Measurements from ENCODE around the gene INTS7. TPM values are rescaled to one million over a fixed set of nuclear protein-coding genes. Genes with fewer than 3 reads are reported as not detected.

INTS7 gene
- total and polyA plus RNA-seq, 12 donors, result 6.3 to 24.5 (median 12.2) TPM

- no peak overlapping the region for H3K4me3 ChIP-seq
- H3K4me1 ChIP-seq (replicated peaks in 1 of 2), result no peaks in the 10 kb centered on the region
- no peak for DNase-seq
- H3K27me3 ChIP-seq, result no peaks in the 10 kb centered on the region
- H3K36me3 ChIP-seq (replicated peaks in 1 of 2), result no peaks in the 10 kb centered on the region
- intact Hi-C loops (cut with DNase I), result no loop called here
- no peak for TF ChIP-seq POLR2A (IDR thresholded peaks at IDR 0.05)
- TF ChIP-seq, protein P1, sequence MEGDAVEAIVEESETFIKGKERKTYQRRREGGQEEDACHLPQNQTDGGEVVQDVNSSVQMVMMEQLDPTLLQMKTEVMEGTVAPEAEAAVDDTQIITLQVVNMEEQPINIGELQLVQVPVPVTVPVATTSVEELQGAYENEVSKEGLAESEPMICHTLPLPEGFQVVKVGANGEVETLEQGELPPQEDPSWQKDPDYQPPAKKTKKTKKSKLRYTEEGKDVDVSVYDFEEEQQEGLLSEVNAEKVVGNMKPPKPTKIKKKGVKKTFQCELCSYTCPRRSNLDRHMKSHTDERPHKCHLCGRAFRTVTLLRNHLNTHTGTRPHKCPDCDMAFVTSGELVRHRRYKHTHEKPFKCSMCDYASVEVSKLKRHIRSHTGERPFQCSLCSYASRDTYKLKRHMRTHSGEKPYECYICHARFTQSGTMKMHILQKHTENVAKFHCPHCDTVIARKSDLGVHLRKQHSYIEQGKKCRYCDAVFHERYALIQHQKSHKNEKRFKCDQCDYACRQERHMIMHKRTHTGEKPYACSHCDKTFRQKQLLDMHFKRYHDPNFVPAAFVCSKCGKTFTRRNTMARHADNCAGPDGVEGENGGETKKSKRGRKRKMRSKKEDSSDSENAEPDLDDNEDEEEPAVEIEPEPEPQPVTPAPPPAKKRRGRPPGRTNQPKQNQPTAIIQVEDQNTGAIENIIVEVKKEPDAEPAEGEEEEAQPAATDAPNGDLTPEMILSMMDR (IDR thresholded peaks at IDR 0.05), result no peak
- H3K9me3 ChIP-seq (replicated peaks in 1 of 3), result no peaks in the 10 kb centered on the region
- WGBS, 4 donors, result 95 to 100% (median 100%) methylated on average over 1 of the region's 1 CpG
- no peak overlapping the region for H3K27ac ChIP-seq
Observed at GRCh38 chr1:212044851-212045250, 9.5 kb upstream of the INTS7 start.

DNA sequence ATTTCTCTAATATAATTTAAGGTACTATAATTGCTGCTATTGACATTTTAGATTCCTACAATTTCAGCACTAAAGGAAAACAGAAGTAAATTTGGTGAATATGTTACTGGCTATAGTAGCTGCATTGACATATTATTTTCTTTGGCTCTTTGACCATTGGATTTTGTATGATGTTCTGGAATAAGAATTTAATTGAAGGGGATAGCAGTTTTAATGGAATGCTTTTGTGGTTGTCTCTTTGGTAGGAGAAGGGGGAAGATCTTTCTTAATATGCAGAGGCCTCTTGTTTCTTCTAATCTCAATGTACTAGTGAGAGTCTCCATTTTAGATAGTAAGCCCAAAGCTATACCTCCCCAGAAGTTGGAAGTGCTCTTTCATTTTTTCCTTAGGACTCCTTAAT lies 7.1 kb upstream of the INTS7 start:
- H3K27me3 ChIP-seq, result no peaks in the 10 kb centered on the region
- no peaks in the 10 kb centered on the region for H3K9me3 ChIP-seq (replicated peaks in 1 of 3)
- no peak overlapping the region for H3K27ac ChIP-seq
- TF ChIP-seq, protein P1 (IDR thresholded peaks at IDR 0.05), result no peak
- TF ChIP-seq POLR2A (IDR thresholded peaks at IDR 0.05), result no peak
- intact Hi-C loops (cut with DNase I), result no loop called here
- no peak for DNase-seq
- no peaks in the 10 kb centered on the region for H3K36me3 ChIP-seq (replicated peaks in 1 of 2)
- no peaks in the 10 kb centered on the region for H3K4me1 ChIP-seq (replicated peaks in 1 of 2)
- no peak overlapping the region for H3K4me3 ChIP-seq

- TF ChIP-seq POLR2A (IDR thresholded peaks at IDR 0.05), result no peak
- TF ChIP-seq, protein P1 (IDR thresholded peaks at IDR 0.05), result no peak
- Histone ChIP-seq H3K9me3 (replicated peaks in 1 of 3) (no peaks in the 10 kb centered on the region), H3K27me3 (no peaks in the 10 kb centered on the region), H3K36me3 (replicated peaks in 1 of 2) (no peaks in the 10 kb centered on the region), H3K4me3 (no peak overlapping the region), H3K27ac (no peak overlapping the region), H3K4me1 (replicated peaks in 1 of 2) (peaks cover 5 to 8% of the 10 kb centered on the region in 2 donors)
- intact Hi-C loops (cut with DNase I), result no loop called here
- WGBS, 4 donors, result 62 to 70% (median 68%) methylated on average over 5 of the region's 5 CpGs
- no peak for DNase-seq
Observed at GRCh38 chr1:212040629-212041412, 5.5 kb upstream of the INTS7 start.

DNA sequence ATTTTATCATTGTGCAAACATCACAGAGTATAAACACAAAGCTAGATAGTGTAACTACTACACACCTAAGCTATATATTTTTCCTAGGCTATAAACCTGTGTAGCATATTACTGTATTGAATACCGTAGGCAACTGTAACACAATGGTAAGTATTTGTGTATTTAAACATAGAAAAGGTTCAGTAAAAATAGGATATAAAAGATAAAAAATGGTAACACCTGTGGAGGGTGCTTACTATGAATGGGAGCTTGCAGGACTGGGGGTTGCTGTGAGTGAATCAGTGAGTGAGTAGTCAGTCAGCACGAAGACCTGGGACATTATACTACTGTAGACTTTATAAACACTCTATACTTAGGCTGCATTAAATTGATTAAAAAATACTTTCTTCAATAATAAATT lies 4.3 kb upstream of the INTS7 start:
- intact Hi-C loops (cut with DNase I), result loop anchor here in 1 of 2 donors (10.0 kb wide), 1 partner anchor 355 kb away; no protein-coding TSS in a partner anchor
- no peaks in the 10 kb centered on the region for H3K27me3 ChIP-seq
- no peaks in the 10 kb centered on the region for H3K9me3 ChIP-seq (replicated peaks in 1 of 3)
- H3K36me3 ChIP-seq (replicated peaks in 1 of 2), result no peaks in the 10 kb centered on the region
- 90 to 99% (median 95%) methylated on average over 2 of the region's 2 CpGs for WGBS, 4 donors
- no peak for DNase-seq
- TF ChIP-seq POLR2A (IDR thresholded peaks at IDR 0.05), result no peak
- TF ChIP-seq, protein P1 (IDR thresholded peaks at IDR 0.05), result no peak
- H3K4me1 ChIP-seq (replicated peaks in 1 of 2), result peaks cover 6 to 9% of the 10 kb centered on the region in 2 donors
- no peak overlapping the region for H3K27ac ChIP-seq
- no peak overlapping the region for H3K4me3 ChIP-seq

Data from adrenal gland (tissue), 12 donors.